Measurements from ENCODE around the gene ADAMTS12. TPM values are rescaled to one million over a fixed set of nuclear protein-coding genes. Genes with fewer than 3 reads are reported as not detected.

Gene ADAMTS12
- total RNA-seq, 2 experiments from 2014 or later: not detected

DNA sequence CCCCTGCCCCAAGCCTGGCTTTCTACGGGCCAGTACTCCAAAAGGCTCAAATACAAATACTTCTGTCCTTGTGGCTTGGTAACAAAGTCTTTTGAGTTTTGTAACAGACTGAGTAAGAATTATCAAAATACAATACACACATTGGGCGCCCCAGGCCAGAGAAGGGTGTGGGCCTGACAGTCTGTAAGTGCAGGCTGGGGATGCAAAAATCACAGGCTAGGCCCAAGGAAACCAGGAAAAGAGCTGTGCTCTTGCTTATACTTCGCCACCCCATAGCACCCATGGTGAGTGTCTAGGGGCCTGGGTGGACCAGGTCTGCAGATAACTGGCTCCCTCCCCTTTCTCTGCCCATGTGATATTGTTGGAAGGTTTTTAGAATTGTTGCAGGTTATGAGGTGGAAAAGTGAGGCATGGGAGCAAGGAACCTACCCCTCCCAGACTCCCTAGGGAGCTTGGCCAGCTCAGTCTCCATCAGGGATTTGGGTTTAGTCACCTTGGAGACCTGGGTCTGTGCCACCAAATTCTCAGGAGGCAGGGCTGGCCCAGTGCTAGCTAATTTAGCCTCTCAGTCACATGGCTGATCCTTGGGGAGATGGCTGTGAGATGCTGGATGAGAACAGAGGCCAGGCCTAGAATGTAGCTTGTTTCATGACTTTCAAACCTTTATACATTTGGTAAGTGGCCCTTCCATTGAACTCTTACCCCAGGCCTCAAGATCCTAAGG, 378.2 kb downstream of the ADAMTS12 start:
- H3K9me2 ChIP-seq (ENCODE audit: insufficient read depth, low read length): no peaks in the 10 kb centered on the region
- BruUV-seq (replicated peaks): no TSS peak
- TF ChIP-seq, protein P1, sequence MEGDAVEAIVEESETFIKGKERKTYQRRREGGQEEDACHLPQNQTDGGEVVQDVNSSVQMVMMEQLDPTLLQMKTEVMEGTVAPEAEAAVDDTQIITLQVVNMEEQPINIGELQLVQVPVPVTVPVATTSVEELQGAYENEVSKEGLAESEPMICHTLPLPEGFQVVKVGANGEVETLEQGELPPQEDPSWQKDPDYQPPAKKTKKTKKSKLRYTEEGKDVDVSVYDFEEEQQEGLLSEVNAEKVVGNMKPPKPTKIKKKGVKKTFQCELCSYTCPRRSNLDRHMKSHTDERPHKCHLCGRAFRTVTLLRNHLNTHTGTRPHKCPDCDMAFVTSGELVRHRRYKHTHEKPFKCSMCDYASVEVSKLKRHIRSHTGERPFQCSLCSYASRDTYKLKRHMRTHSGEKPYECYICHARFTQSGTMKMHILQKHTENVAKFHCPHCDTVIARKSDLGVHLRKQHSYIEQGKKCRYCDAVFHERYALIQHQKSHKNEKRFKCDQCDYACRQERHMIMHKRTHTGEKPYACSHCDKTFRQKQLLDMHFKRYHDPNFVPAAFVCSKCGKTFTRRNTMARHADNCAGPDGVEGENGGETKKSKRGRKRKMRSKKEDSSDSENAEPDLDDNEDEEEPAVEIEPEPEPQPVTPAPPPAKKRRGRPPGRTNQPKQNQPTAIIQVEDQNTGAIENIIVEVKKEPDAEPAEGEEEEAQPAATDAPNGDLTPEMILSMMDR (conservative IDR thresholded peaks at IDR 0.05; ENCODE audit: low read length): no peak
- TF ChIP-seq EZH2phosphoT487 (IDR thresholded peaks at IDR 0.05; ENCODE audit: borderline replicate concordance, low read depth, low read length): no peak
- H3K4me1 ChIP-seq (ENCODE audit: insufficient read depth, low read length, poor library complexity, severe bottlenecking): no peaks in the 10 kb centered on the region
- H3K27ac ChIP-seq (ENCODE audit: low read depth, low read length, poor library complexity, severe bottlenecking): no peak overlapping the region
- no peaks in the 10 kb centered on the region for H3K36me3 ChIP-seq (ENCODE audit: insufficient read depth, low read length)
- DNase-seq (ENCODE audit: low spot score): no peak
- POLR2A ChIA-PET: no interaction called here
- H3K4me2 ChIP-seq (ENCODE audit: low read length): no peak overlapping the region
- no peak overlapping the region for H2AFZ ChIP-seq (ENCODE audit: low read length)
- CTCF ChIA-PET (ENCODE audit: unreplicated experiment): no interaction called here
- intact Hi-C loops (cut with micrococcal nuclease; ENCODE audit: unreplicated experiment): no loop called here
- no peaks in the 10 kb centered on the region for H3K79me2 ChIP-seq (ENCODE audit: insufficient read depth, low read depth, low read length)
- no peaks in the 10 kb centered on the region for H3K9me3 ChIP-seq (ENCODE audit: low read length)
- no peaks in the 10 kb centered on the region for H4K20me1 ChIP-seq (ENCODE audit: insufficient read depth, low read length)
- H3K4me3 ChIP-seq (ENCODE audit: low read depth, low read length, poor library complexity, severe bottlenecking): no peak overlapping the region

DNA sequence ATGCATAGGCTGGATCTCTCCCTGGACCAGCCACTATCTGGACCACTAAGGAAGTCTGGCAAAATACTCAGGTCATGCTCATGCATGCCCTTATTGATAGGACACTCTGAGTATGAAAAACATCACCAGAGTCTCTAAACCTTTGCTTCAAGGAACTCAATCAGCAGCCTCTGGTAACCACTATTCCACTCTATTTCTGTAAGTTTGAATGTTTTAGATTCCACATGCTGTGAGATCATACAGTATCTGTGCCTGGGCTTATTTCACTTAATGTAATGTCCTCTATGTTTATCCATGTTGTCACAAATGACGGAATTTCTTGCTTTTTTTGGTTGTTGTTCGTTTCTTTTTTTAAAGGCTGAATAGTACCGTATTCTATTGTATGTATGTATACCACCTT, 382.8 kb downstream of the ADAMTS12 start:
- H3K4me3 ChIP-seq (ENCODE audit: low read depth, low read length, poor library complexity, severe bottlenecking): no peak overlapping the region
- no TSS peak for BruUV-seq (replicated peaks)
- no peaks in the 10 kb centered on the region for H3K4me1 ChIP-seq (ENCODE audit: insufficient read depth, low read length, poor library complexity, severe bottlenecking)
- TF ChIP-seq EZH2phosphoT487 (IDR thresholded peaks at IDR 0.05; ENCODE audit: borderline replicate concordance, low read depth, low read length): no peak
- TF ChIP-seq, protein P1 (conservative IDR thresholded peaks at IDR 0.05; ENCODE audit: low read length): no peak
- ChIA-PET POLR2A (no interaction called here), CTCF (ENCODE audit: unreplicated experiment) (no interaction called here)
- H3K27ac ChIP-seq (ENCODE audit: low read depth, low read length, poor library complexity, severe bottlenecking): no peak overlapping the region
- intact Hi-C loops (cut with micrococcal nuclease; ENCODE audit: unreplicated experiment): no loop called here
- no peaks in the 10 kb centered on the region for H3K79me2 ChIP-seq (ENCODE audit: insufficient read depth, low read depth, low read length)
- H2AFZ ChIP-seq (ENCODE audit: low read length): no peak overlapping the region
- no peaks in the 10 kb centered on the region for H3K36me3 ChIP-seq (ENCODE audit: insufficient read depth, low read length)
- no peaks in the 10 kb centered on the region for H3K9me2 ChIP-seq (ENCODE audit: insufficient read depth, low read length)
- no peaks in the 10 kb centered on the region for H3K9me3 ChIP-seq (ENCODE audit: low read length)
- H4K20me1 ChIP-seq (ENCODE audit: insufficient read depth, low read length): no peaks in the 10 kb centered on the region
- no peak overlapping the region for H3K4me2 ChIP-seq (ENCODE audit: low read length)
- no peak for DNase-seq (ENCODE audit: low spot score)

DNA sequence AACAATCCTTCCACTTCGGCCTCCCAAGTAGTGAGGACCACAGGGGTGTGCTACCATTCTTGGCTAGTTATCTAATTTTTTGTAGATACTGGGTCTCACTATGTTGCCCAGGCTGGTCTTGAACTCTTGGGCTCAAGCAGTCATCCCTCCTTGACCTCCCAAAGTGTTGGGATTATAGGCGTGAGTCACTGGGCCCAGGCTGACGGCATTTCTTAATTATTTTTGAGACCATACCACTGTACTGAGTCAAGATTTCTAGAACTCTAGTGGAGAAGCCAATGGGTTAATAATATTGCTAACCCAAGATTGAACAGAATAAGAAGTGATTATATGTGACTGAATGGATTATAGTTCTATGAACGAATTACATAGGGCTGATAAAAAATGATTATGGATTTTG, 384.4 kb downstream of the ADAMTS12 start:
- no peaks in the 10 kb centered on the region for H3K9me2 ChIP-seq (ENCODE audit: insufficient read depth, low read length)
- BruUV-seq (replicated peaks): no TSS peak
- DNase-seq (ENCODE audit: low spot score): no peak
- H3K4me1 ChIP-seq (ENCODE audit: insufficient read depth, low read length, poor library complexity, severe bottlenecking): no peaks in the 10 kb centered on the region
- ChIA-PET CTCF (ENCODE audit: unreplicated experiment) (no interaction called here), POLR2A (no interaction called here)
- H3K79me2 ChIP-seq (ENCODE audit: insufficient read depth, low read depth, low read length): no peaks in the 10 kb centered on the region
- H3K9me3 ChIP-seq (ENCODE audit: low read length): no peaks in the 10 kb centered on the region
- no peak overlapping the region for H3K27ac ChIP-seq (ENCODE audit: low read depth, low read length, poor library complexity, severe bottlenecking)
- TF ChIP-seq EZH2phosphoT487 (IDR thresholded peaks at IDR 0.05; ENCODE audit: borderline replicate concordance, low read depth, low read length): no peak
- TF ChIP-seq, protein P1 (conservative IDR thresholded peaks at IDR 0.05; ENCODE audit: low read length): no peak
- no peaks in the 10 kb centered on the region for H4K20me1 ChIP-seq (ENCODE audit: insufficient read depth, low read length)
- no peak overlapping the region for H2AFZ ChIP-seq (ENCODE audit: low read length)
- no peak overlapping the region for H3K4me3 ChIP-seq (ENCODE audit: low read depth, low read length, poor library complexity, severe bottlenecking)
- intact Hi-C loops (cut with micrococcal nuclease; ENCODE audit: unreplicated experiment): no loop called here
- H3K4me2 ChIP-seq (ENCODE audit: low read length): no peak overlapping the region
- H3K36me3 ChIP-seq (ENCODE audit: insufficient read depth, low read length): no peaks in the 10 kb centered on the region

Measured in OCI-LY7 (cell line).